Measurements from ENCODE around the gene MMD2. TPM values are rescaled to one million over a fixed set of nuclear protein-coding genes. Genes with fewer than 3 reads are reported as not detected.

MMD2 gene
- total RNA-seq, 1 donor from 2014 or later = not detected

- Histone ChIP-seq H3K9me3 (ENCODE audit: insufficient read depth, low read depth, low read length) (no peaks in the 10 kb centered on the region), H3K4me3 (ENCODE audit: insufficient read depth, low read depth, low read length) (no peak overlapping the region), H3K27ac (ENCODE audit: low read depth, low read length) (no peak overlapping the region), H3K4me2 (ENCODE audit: low read length) (no peak overlapping the region), H3K79me2 (ENCODE audit: insufficient read depth, low read length) (no peaks in the 10 kb centered on the region), H4K20me1 (ENCODE audit: insufficient read depth, low read length) (no peaks in the 10 kb centered on the region), H2AFZ (ENCODE audit: low read depth, low read length) (no peak overlapping the region), H3K9ac (ENCODE audit: low read length) (no peak overlapping the region), H3K36me3 (ENCODE audit: insufficient read depth, low read length) (no peaks in the 10 kb centered on the region), H3K27me3 (ENCODE audit: insufficient read depth, low read length) (no peaks in the 10 kb centered on the region), H3K4me1 (ENCODE audit: insufficient read depth, low read length) (peaks cover 3% of the 10 kb centered on the region)
- Mint-ChIP-seq H3K9me3 (ENCODE audit: unreplicated experiment) (peaks cover 3% of the 10 kb centered on the region), H3K27me3 (ENCODE audit: low read depth, unreplicated experiment) (peaks cover 9% of the 10 kb centered on the region), H3K4me3 (ENCODE audit: unreplicated experiment) (no peak overlapping the region), H3K27ac (ENCODE audit: unreplicated experiment) (no peak overlapping the region), H3K4me1 (ENCODE audit: low read depth, unreplicated experiment) (peaks cover 4% of the 10 kb centered on the region), H3K36me3 (ENCODE audit: low read depth, unreplicated experiment) (no peaks in the 10 kb centered on the region)
- no peak for FAIRE-seq
- TF ChIP-seq, protein P1, sequence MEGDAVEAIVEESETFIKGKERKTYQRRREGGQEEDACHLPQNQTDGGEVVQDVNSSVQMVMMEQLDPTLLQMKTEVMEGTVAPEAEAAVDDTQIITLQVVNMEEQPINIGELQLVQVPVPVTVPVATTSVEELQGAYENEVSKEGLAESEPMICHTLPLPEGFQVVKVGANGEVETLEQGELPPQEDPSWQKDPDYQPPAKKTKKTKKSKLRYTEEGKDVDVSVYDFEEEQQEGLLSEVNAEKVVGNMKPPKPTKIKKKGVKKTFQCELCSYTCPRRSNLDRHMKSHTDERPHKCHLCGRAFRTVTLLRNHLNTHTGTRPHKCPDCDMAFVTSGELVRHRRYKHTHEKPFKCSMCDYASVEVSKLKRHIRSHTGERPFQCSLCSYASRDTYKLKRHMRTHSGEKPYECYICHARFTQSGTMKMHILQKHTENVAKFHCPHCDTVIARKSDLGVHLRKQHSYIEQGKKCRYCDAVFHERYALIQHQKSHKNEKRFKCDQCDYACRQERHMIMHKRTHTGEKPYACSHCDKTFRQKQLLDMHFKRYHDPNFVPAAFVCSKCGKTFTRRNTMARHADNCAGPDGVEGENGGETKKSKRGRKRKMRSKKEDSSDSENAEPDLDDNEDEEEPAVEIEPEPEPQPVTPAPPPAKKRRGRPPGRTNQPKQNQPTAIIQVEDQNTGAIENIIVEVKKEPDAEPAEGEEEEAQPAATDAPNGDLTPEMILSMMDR (IDR thresholded peaks at IDR 0.05; ENCODE audit: insufficient read depth, low read depth, low read length) = no peak
- no peak for DNase-seq (ENCODE audit: low read depth)
Measured at GRCh38 chr7:4871930-4872675, 86.9 kb downstream of the MMD2 start.

- Histone ChIP-seq H3K36me3 (ENCODE audit: insufficient read depth, low read length) (no peaks in the 10 kb centered on the region), H3K4me3 (ENCODE audit: insufficient read depth, low read depth, low read length) (no peak overlapping the region), H3K4me2 (ENCODE audit: low read length) (peak overlapping the region; percentile 43), H4K20me1 (ENCODE audit: insufficient read depth, low read length) (no peaks in the 10 kb centered on the region), H3K4me1 (ENCODE audit: insufficient read depth, low read length) (peaks cover 3% of the 10 kb centered on the region), H3K9ac (ENCODE audit: low read length) (no peak overlapping the region), H3K27me3 (ENCODE audit: insufficient read depth, low read length) (no peaks in the 10 kb centered on the region), H3K9me3 (ENCODE audit: insufficient read depth, low read depth, low read length) (no peaks in the 10 kb centered on the region), H3K79me2 (ENCODE audit: insufficient read depth, low read length) (no peaks in the 10 kb centered on the region), H2AFZ (ENCODE audit: low read depth, low read length) (no peak overlapping the region), H3K27ac (ENCODE audit: low read depth, low read length) (no peak overlapping the region)
- Mint-ChIP-seq H3K9me3 (ENCODE audit: unreplicated experiment) (peaks cover 5% of the 10 kb centered on the region), H3K4me3 (ENCODE audit: unreplicated experiment) (no peak overlapping the region), H3K36me3 (ENCODE audit: low read depth, unreplicated experiment) (no peaks in the 10 kb centered on the region), H3K27me3 (ENCODE audit: low read depth, unreplicated experiment) (peaks cover 9% of the 10 kb centered on the region), H3K27ac (ENCODE audit: unreplicated experiment) (no peak overlapping the region), H3K4me1 (ENCODE audit: low read depth, unreplicated experiment) (peaks cover 4% of the 10 kb centered on the region)
- TF ChIP-seq EZH2 (IDR thresholded peaks at IDR 0.05; ENCODE audit: insufficient read depth, low read length) = no peak
- TF ChIP-seq, protein P1 (IDR thresholded peaks at IDR 0.05; ENCODE audit: insufficient read depth, low read depth, low read length) = no peak
- no peak for FAIRE-seq
- DNase-seq (ENCODE audit: low read depth) = no peak
Measured at GRCh38 chr7:4871056-4871680, 87.8 kb downstream of the MMD2 start.

GRCh38 chr7:4868493-4868892 is 90.5 kb downstream of the MMD2 start:
- Mint-ChIP-seq H3K36me3 (ENCODE audit: low read depth, unreplicated experiment) (no peaks in the 10 kb centered on the region), H3K27ac (ENCODE audit: unreplicated experiment) (no peak overlapping the region), H3K9me3 (ENCODE audit: unreplicated experiment) (peaks cover 5% of the 10 kb centered on the region), H3K27me3 (ENCODE audit: low read depth, unreplicated experiment) (peaks cover 21% of the 10 kb centered on the region), H3K4me1 (ENCODE audit: low read depth, unreplicated experiment) (peaks cover 4% of the 10 kb centered on the region), H3K4me3 (ENCODE audit: unreplicated experiment) (no peak overlapping the region)
- Histone ChIP-seq H3K4me2 (ENCODE audit: low read length) (no peak overlapping the region), H3K27me3 (ENCODE audit: insufficient read depth, low read length) (peaks cover 6% of the 10 kb centered on the region), H3K9ac (ENCODE audit: low read length) (no peak overlapping the region), H3K27ac (ENCODE audit: low read depth, low read length) (no peak overlapping the region), H3K79me2 (ENCODE audit: insufficient read depth, low read length) (no peaks in the 10 kb centered on the region), H3K9me3 (ENCODE audit: insufficient read depth, low read depth, low read length) (no peaks in the 10 kb centered on the region), H3K4me3 (ENCODE audit: insufficient read depth, low read depth, low read length) (no peak overlapping the region), H4K20me1 (ENCODE audit: insufficient read depth, low read length) (no peaks in the 10 kb centered on the region), H3K36me3 (ENCODE audit: insufficient read depth, low read length) (no peaks in the 10 kb centered on the region), H2AFZ (ENCODE audit: low read depth, low read length) (no peak overlapping the region), H3K4me1 (ENCODE audit: insufficient read depth, low read length) (peaks cover 3% of the 10 kb centered on the region)
- FAIRE-seq (no peak), DNase-seq (ENCODE audit: low read depth) (no peak)
- TF ChIP-seq, protein P1 (IDR thresholded peaks at IDR 0.05; ENCODE audit: insufficient read depth, low read depth, low read length) = no peak
- TF ChIP-seq EZH2 (IDR thresholded peaks at IDR 0.05; ENCODE audit: insufficient read depth, low read length) = no peak
